Caco-2 (cell line): ENCODE data around the gene FARS2. TPM values are rescaled to one million over a fixed set of nuclear protein-coding genes. Genes with fewer than 3 reads are reported as not detected.

Experiments used
- BruUV-seq: library from RNA; stranded (reverse); fragments of 400-500 nt; replicated peaks from 2 replicates; lab custom pipeline; 2021; lab: Mats Ljungman, UMichigan
- CTCF ChIA-PET: fragments of 300-600 bp; sonication (Branson Sonifier 250); formaldehyde crosslinking; loops from one replicate; lab custom pipeline; 2022; ENCODE audit warnings: antibody characterized with exemption; lab: Charles Lee
- POLR2A ChIA-PET: fragments of 300-600 bp; sonication (Branson Sonifier 250); formaldehyde crosslinking; loops from one replicate; lab custom pipeline; 2022; ENCODE audit warnings: antibody characterized with exemption; lab: Charles Lee
- DNase-seq, 2 experiments: peaks; one replicate each; pipeline versions ENCODE4 v3.0.0 to v3.0.0-alpha.2; 2020 to 2022
- H3K27me3 ChIP-seq: replicated peaks from 2 replicates; pipeline ENCODE4 v1.6.0; 2011; ENCODE audit warnings: low read length; ENCODE audit not compliant: control insufficient read depth, insufficient read depth
- H3K36me3 ChIP-seq: 2 replicates; pipeline ENCODE4 v1.5.1; 2011; ENCODE audit warnings: low read length; ENCODE audit not compliant: control insufficient read depth, insufficient read depth
- H3K4me1 ChIP-seq: fragments of 250-450 bp; sonication (Bioruptor Pico); 2 replicates; pipeline ENCODE4 v1.5.1; 2020; ENCODE audit warnings: mild to moderate bottlenecking
- H3K4me3 ChIP-seq: 2 replicates; pipeline ENCODE4 v1.5.1; 2011; ENCODE audit warnings: low read depth, mild to moderate bottlenecking, control low read depth, low read length
- H3K9me3 ChIP-seq: fragments of 250-450 bp; sonication (Bioruptor Pico); 2 replicates; pipeline ENCODE4 v1.5.1; 2020; ENCODE audit warnings: mild to moderate bottlenecking, moderate library complexity
- H3K27ac Mint-ChIP-seq: one replicate; pipeline ENCODE4 v1.8.0; 2022; ENCODE audit warnings: mixed read lengths; ENCODE audit not compliant: unreplicated experiment
- H3K27me3 Mint-ChIP-seq: one replicate; pipeline ENCODE4 v1.8.0; 2022; ENCODE audit warnings: mixed read lengths; ENCODE audit not compliant: insufficient read depth, unreplicated experiment
- H3K36me3 Mint-ChIP-seq: one replicate; pipeline ENCODE4 v1.8.0; 2022; ENCODE audit warnings: mild to moderate bottlenecking, mixed read lengths; ENCODE audit not compliant: insufficient read depth, unreplicated experiment
- H3K4me1 Mint-ChIP-seq: one replicate; pipeline ENCODE4 v1.8.0; 2022; ENCODE audit warnings: low read depth, mixed read lengths; ENCODE audit not compliant: unreplicated experiment
- H3K4me3 Mint-ChIP-seq: one replicate; pipeline ENCODE4 v1.8.0; 2022; ENCODE audit warnings: mild to moderate bottlenecking, moderate library complexity, mixed read lengths; ENCODE audit not compliant: unreplicated experiment
- H3K9me3 Mint-ChIP-seq: one replicate; pipeline ENCODE4 v1.8.0; 2022; ENCODE audit warnings: mixed read lengths; ENCODE audit not compliant: unreplicated experiment
- intact Hi-C: fragments of 100-400 bp; cut with micrococcal nuclease; formaldehyde crosslinking; loops from one replicate; pipeline ENCODE4 v1.10.0; 2022; ENCODE audit not compliant: unreplicated experiment
- total RNA-seq: library from RNA; stranded (reverse); gene quantifications from 2 replicates; pipeline ENCODE4 v1.2.3, GENCODE V29; 2022
- TF ChIP-seq, protein P1 (sequence below), 2 experiments: fragments of 200-600 bp in 1 of 2; IDR thresholded peaks; 1 replicate in 1 of 2; 2 replicates in 1 of 2; pipeline versions ENCODE4 v1.5.1 to v1.8.0; 2011 to 2022; ENCODE audit warnings: antibody characterized with exemption in 1 of 2, control low read depth in 1 of 2, inconsistent platforms in 1 of 2, low read depth in 1 of 2, low read length in 1 of 2, mild to moderate bottlenecking in 1 of 2, moderate library complexity in 1 of 2; ENCODE audit not compliant: insufficient read depth in 1 of 2, severe bottlenecking in 1 of 2, unreplicated experiment in 1 of 2

Gene FARS2
- total RNA-seq, 1 experiment from 2014 or later: 15.4 TPM

GRCh38 chr6:5447921-5448320 is 186.6 kb downstream of the FARS2 start:
- Histone ChIP-seq H3K4me1 (no peaks in the 10 kb centered on the region), H3K36me3 (no peaks in the 10 kb centered on the region), H3K9me3 (no peaks in the 10 kb centered on the region), H3K4me3 (no peak overlapping the region), H3K27me3 (no peaks in the 10 kb centered on the region)
- Mint-ChIP-seq H3K4me3 (no peak overlapping the region), H3K9me3 (no peaks in the 10 kb centered on the region), H3K27ac (no peak overlapping the region), H3K4me1 (no peaks in the 10 kb centered on the region), H3K27me3 (no peaks in the 10 kb centered on the region), H3K36me3 (peaks cover 6% of the 10 kb centered on the region)
- ChIA-PET CTCF (no interaction called here), POLR2A (no interaction called here)
- BruUV-seq: no TSS peak
- intact Hi-C loops: no loop called here
- DNase-seq: no peak
- TF ChIP-seq, protein P1, sequence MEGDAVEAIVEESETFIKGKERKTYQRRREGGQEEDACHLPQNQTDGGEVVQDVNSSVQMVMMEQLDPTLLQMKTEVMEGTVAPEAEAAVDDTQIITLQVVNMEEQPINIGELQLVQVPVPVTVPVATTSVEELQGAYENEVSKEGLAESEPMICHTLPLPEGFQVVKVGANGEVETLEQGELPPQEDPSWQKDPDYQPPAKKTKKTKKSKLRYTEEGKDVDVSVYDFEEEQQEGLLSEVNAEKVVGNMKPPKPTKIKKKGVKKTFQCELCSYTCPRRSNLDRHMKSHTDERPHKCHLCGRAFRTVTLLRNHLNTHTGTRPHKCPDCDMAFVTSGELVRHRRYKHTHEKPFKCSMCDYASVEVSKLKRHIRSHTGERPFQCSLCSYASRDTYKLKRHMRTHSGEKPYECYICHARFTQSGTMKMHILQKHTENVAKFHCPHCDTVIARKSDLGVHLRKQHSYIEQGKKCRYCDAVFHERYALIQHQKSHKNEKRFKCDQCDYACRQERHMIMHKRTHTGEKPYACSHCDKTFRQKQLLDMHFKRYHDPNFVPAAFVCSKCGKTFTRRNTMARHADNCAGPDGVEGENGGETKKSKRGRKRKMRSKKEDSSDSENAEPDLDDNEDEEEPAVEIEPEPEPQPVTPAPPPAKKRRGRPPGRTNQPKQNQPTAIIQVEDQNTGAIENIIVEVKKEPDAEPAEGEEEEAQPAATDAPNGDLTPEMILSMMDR (IDR thresholded peaks at IDR 0.05; ENCODE audit: insufficient read depth in 1 of 2, low read depth in 1 of 2, low read length in 1 of 2, severe bottlenecking in 1 of 2, unreplicated experiment in 1 of 2): no peak

GRCh38 chr6:5450073-5450472 is 188.8 kb downstream of the FARS2 start:
- Mint-ChIP-seq H3K27me3 (no peaks in the 10 kb centered on the region), H3K36me3 (peaks cover 6% of the 10 kb centered on the region), H3K4me1 (no peaks in the 10 kb centered on the region), H3K9me3 (no peaks in the 10 kb centered on the region), H3K4me3 (no peak overlapping the region), H3K27ac (no peak overlapping the region)
- H3K4me3 ChIP-seq: no peak overlapping the region
- H3K36me3 ChIP-seq: no peaks in the 10 kb centered on the region
- H3K27me3 ChIP-seq: no peaks in the 10 kb centered on the region
- ChIA-PET POLR2A (no interaction called here), CTCF (no interaction called here)
- no peaks in the 10 kb centered on the region for H3K4me1 ChIP-seq
- no TSS peak for BruUV-seq
- TF ChIP-seq, protein P1 (IDR thresholded peaks at IDR 0.05; ENCODE audit: insufficient read depth in 1 of 2, low read depth in 1 of 2, low read length in 1 of 2, severe bottlenecking in 1 of 2, unreplicated experiment in 1 of 2): no peak
- intact Hi-C loops: no loop called here
- no peak for DNase-seq
- no peaks in the 10 kb centered on the region for H3K9me3 ChIP-seq

DNA sequence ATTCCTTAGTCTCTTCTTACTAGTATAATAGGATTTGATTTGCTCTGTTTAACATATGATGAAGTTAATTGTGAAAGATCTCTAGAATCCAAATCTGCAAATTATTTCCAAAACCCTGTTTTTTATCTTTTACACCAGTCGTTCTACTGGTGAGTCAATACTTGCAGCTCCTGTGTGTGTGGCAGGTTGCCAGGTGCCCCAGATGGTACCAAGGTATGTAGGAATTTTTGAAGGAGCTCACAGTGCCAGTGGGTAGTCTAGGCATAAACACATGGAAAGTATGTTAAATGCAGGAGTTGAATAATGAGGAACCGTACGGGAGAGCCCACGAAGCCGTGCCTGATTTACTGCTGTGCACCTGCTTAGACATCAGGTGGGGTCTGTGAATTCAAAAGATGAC is 192.2 kb downstream of the FARS2 start:
- H3K4me3 ChIP-seq: no peak overlapping the region
- no peak for DNase-seq
- H3K4me1 ChIP-seq: no peaks in the 10 kb centered on the region
- intact Hi-C loops: no loop called here
- no peaks in the 10 kb centered on the region for H3K9me3 Mint-ChIP-seq
- TF ChIP-seq, protein P1 (IDR thresholded peaks at IDR 0.05; ENCODE audit: insufficient read depth in 1 of 2, low read depth in 1 of 2, low read length in 1 of 2, severe bottlenecking in 1 of 2, unreplicated experiment in 1 of 2): no peak
- CTCF ChIA-PET: interaction anchor here (1.0 kb wide), 1 partner anchor 18 kb away, joined by 3 read pairs; no protein-coding TSS in a partner anchor
- H3K4me3 Mint-ChIP-seq: no peak overlapping the region
- H3K9me3 ChIP-seq: no peaks in the 10 kb centered on the region
- H3K36me3 Mint-ChIP-seq: peaks cover 6% of the 10 kb centered on the region
- H3K27me3 Mint-ChIP-seq: no peaks in the 10 kb centered on the region
- no peak overlapping the region for H3K27ac Mint-ChIP-seq
- no TSS peak for BruUV-seq
- POLR2A ChIA-PET: no interaction called here
- no peaks in the 10 kb centered on the region for H3K4me1 Mint-ChIP-seq
- H3K36me3 ChIP-seq: no peaks in the 10 kb centered on the region
- H3K27me3 ChIP-seq: no peaks in the 10 kb centered on the region
